Measurements from ENCODE around the gene COL5A1.

Gene COL5A1

GRCh38 chr9:134744385-134745295, 103.0 kb downstream of the COL5A1 start:
- in situ Hi-C loops (cut with MboI; ENCODE audit: low sequenced_read_pairs, unreplicated experiment), result no loop called here

DNA sequence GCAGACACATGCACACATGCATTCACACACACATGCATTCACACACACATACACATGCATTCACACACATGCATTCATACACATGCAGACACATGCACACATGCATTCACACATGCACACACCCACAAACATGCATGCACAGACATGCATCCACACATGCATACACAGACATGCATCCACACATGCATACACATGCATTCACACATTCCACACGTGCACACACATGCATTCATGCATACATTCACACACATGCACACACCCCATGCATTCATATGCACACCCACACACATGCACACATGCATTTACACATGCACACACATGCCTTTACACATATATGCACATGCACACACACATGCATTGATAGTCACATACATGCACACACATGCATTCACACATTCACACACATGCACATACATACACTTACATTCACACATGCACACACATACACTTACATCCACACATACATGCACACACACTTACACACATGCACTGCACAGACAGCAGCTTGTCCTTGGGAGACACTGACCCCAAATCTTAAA, 106.4 kb downstream of the COL5A1 start:
- in situ Hi-C loops (cut with MboI; ENCODE audit: low sequenced_read_pairs, unreplicated experiment), result no loop called here
- DNase-seq (ENCODE audit: low spot score), result no peak
- no peak for TF ChIP-seq CTCF (IDR thresholded peaks at IDR 0.05; ENCODE audit: borderline replicate concordance, control extremely low read depth, extremely low read depth, insufficient read depth, missing control alignments)

More at GRCh38 chr9:134744385-134745295, 103.0 kb downstream of the COL5A1 start:
- TF ChIP-seq CTCF (IDR thresholded peaks at IDR 0.05; ENCODE audit: borderline replicate concordance, control extremely low read depth, extremely low read depth, insufficient read depth, missing control alignments), result no peak
- DNase-seq (ENCODE audit: low spot score), result no peak

DNA sequence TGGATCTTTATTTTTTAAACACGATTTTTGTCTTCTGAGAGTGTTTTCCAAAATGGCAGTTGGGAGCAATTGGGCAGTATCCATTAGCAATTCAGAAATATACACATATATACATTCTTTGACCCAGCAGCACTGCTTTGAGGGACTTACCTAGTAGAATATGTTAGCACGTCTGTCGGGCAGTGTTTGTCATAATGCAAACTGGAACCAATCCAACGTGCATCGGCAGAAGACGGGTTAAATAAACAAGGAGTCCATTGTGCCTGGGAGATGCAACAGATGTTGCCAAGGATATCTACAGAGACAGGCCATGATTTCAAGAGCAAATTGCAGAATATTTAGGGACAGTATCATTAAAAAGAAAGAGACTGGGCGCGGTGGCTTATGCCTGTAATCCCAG, 107.0 kb downstream of the COL5A1 start:
- no peak for TF ChIP-seq CTCF (IDR thresholded peaks at IDR 0.05; ENCODE audit: borderline replicate concordance, control extremely low read depth, extremely low read depth, insufficient read depth, missing control alignments)
- DNase-seq (ENCODE audit: low spot score), result no peak
- in situ Hi-C loops (cut with MboI; ENCODE audit: low sequenced_read_pairs, unreplicated experiment), result no loop called here

DNA sequence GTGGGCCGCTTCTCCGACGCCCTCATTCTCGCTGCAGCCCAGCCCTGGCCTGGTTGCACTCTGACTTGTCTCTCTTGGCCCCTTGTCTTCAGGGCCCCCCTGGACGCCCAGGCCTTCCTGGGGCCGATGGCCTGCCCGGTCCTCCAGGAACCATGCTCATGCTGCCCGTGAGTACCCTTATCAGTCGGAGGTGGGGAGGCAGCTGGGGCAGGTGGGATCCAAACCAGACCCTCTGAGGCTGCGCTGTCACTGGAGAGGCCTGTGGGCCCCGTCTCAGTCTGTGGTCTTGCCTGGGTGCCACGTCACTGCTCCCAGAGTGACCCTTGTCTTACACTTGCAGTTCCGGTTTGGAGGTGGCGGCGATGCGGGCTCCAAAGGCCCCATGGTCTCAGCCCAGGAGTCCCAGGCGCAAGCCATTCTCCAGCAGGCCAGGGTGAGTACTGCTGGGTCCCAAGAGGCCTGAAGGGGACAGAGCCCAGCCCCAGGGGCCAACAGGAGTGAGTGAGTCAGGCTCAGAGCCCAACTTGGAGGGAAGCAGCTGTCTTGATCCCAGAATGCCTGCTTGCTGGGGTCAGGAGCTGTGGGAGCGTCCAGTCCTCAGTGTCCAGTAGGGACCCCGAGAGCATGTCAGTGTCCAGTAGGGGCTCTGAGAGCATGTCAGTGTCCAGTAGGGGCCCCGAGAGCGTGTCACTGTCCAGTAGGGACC, 109.0 kb downstream of the COL5A1 start:
- in situ Hi-C loops (cut with MboI; ENCODE audit: low sequenced_read_pairs, unreplicated experiment), result no loop called here
- no peak for TF ChIP-seq CTCF (IDR thresholded peaks at IDR 0.05; ENCODE audit: borderline replicate concordance, control extremely low read depth, extremely low read depth, insufficient read depth, missing control alignments)
- DNase-seq (ENCODE audit: low spot score), result no peak

GRCh38 chr9:134751622-134752021, 110.0 kb downstream of the COL5A1 start:
- in situ Hi-C loops (cut with MboI; ENCODE audit: low sequenced_read_pairs, unreplicated experiment), result no loop called here
- no peak for DNase-seq (ENCODE audit: low spot score)
- no peak for TF ChIP-seq CTCF (IDR thresholded peaks at IDR 0.05; ENCODE audit: borderline replicate concordance, control extremely low read depth, extremely low read depth, insufficient read depth, missing control alignments)

DNA sequence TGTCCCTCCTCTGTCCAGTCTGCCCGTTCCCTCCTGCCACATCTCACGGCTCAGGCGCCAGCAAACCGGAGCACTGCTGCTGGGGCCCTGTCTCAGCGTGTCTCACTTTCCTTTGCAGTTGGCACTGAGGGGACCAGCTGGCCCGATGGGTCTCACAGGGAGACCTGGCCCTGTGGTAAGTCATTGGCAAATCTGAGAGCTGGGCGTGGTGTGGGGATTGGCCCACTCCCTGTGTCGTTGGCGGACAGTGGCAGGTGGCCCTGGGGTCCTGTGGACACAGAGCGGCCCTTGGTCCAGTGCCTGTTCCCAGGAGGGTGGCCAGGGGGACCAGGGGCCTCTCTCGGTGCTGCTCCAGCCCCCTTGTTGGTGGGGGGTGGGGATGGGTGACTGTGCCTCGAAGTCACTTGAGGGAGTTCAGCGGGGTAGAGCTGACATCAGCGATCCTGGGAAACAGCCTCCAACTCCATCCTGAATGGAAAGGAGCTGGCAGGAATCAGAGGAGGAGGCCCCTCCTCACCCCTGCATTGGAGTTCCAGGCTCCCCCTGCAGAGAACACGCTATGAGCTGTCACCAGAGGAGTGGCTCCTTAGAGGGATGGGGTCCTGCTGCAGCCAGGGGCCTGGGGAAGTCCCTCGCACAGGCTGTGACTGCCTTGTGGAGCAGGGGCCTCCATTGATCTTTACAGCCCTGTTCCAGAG, 111.0 kb downstream of the COL5A1 start:
- in situ Hi-C loops (cut with MboI; ENCODE audit: low sequenced_read_pairs, unreplicated experiment), result no loop called here
- DNase-seq (ENCODE audit: low spot score), result no peak
- no peak for TF ChIP-seq CTCF (IDR thresholded peaks at IDR 0.05; ENCODE audit: borderline replicate concordance, control extremely low read depth, extremely low read depth, insufficient read depth, missing control alignments)

All from GM13976 (cell line).